Transverse colon (tissue), 4 donors: ENCODE data around the gene OSBPL6. TPM values are rescaled to one million over a fixed set of nuclear protein-coding genes. Genes with fewer than 3 reads are reported as not detected.

Experiments
- DNase-seq: peaks from one replicate; pipeline ENCODE4 v3.0.0-alpha.2; 2019
- H3K27ac ChIP-seq, 4 donors: fragments of 200-600 bp; sonication (generic); 2 replicates each; pipeline ENCODE4 v1.5.1; 2016 to 2018; ENCODE audit warnings: inconsistent platforms in 4 of 4
- H3K27me3 ChIP-seq: fragments of 200-600 bp; sonication (generic); 2 replicates; pipeline ENCODE4 v1.5.1; 2017; ENCODE audit warnings: inconsistent platforms
- H3K36me3 ChIP-seq, 4 donors: fragments of 200-600 bp; sonication (generic); 2 replicates each; pipeline ENCODE4 v1.5.1; 2017 to 2019; ENCODE audit warnings: inconsistent platforms in 4 of 4
- H3K4me1 ChIP-seq, 4 donors: fragments of 200-600 bp; sonication (generic); 2 replicates each; pipeline ENCODE4 v1.5.1; 2017 to 2020; ENCODE audit warnings: inconsistent platforms in 4 of 4
- H3K4me3 ChIP-seq, 4 donors: fragments of 200-600 bp; sonication (generic); 1 replicate in 1 of 4; 2 replicates in 3 of 4; pipeline versions ENCODE4 v1.5.1 to v1.6.1; 2017 to 2019; ENCODE audit warnings: inconsistent platforms in 4 of 4
- H3K9me3 ChIP-seq, 2 donors: fragments of 200-600 bp; sonication (generic); 2 replicates each; pipeline ENCODE4 v1.5.1; 2017 to 2019; ENCODE audit warnings: inconsistent platforms in 2 of 2
- CTCF ChIP-seq, 5 experiments: fragments of 200-600 bp in 3 of 5; fragments of 450-650 bp in 2 of 5; sonication (generic) in 3 of 5; IDR thresholded peaks; 1 replicate in 2 of 5; 2 replicates in 3 of 5; pipeline ENCODE4 v1.5.1; 2016 to 2017; ENCODE audit warnings: antibody characterized with exemption in 5 of 5, inconsistent platforms in 3 of 5, mild to moderate bottlenecking in 2 of 5, moderate library complexity in 1 of 5
- EP300 ChIP-seq: sonication (generic); formaldehyde crosslinking; IDR thresholded peaks from one replicate; pipeline ENCODE4 v1.6.1; 2017; ENCODE audit warnings: antibody characterized with exemption, low read depth
- POLR2A ChIP-seq: fragments of 450-650 bp; IDR thresholded peaks from one replicate; pipeline ENCODE4 v1.6.1; 2016; ENCODE audit warnings: antibody characterized with exemption, mild to moderate bottlenecking, moderate library complexity
- POLR2AphosphoS5 ChIP-seq, 3 donors: sonication (generic); formaldehyde crosslinking; IDR thresholded peaks; one replicate each; pipeline ENCODE4 v1.6.1; 2016; ENCODE audit warnings: antibody characterized with exemption in 3 of 3
- WGBS, 2 donors: methylation state at CpG; one replicate each; pipeline ENCODE4 v1.1.5; 2018; ENCODE audit warnings: low coverage in 1 of 2; 5-methylcytosine and 5-hydroxymethylcytosine counted together
- in situ Hi-C, 4 donors: fragments of 200-750 bp; cut with MboI; loops; one replicate each; pipeline versions ENCODE4 v1.15.0 to v1.15.1; 2017; ENCODE audit warnings: low sequenced_read_pairs in 3 of 4, low pct_ligation_motif_present in 1 of 4, low pct_unique_long_range_greater_than_20kb in 1 of 4
- intact Hi-C: fragments of 100-400 bp; cut with DNase I; formaldehyde crosslinking; loops from one replicate; pipeline ENCODE4 v1.15.1; 2023; ENCODE audit warnings: low total_unique reads
- total RNA-seq, 4 donors: library from RNA; depleted of rRNA; stranded (reverse); fragments of >200 nt; gene quantifications; one replicate each; pipeline ENCODE4 v1.1.0, GENCODE V29; 2016

OSBPL6 gene
- total RNA-seq, 4 donors from 2014 or later = 0.95 to 4.0 (median 2.5) TPM

DNA sequence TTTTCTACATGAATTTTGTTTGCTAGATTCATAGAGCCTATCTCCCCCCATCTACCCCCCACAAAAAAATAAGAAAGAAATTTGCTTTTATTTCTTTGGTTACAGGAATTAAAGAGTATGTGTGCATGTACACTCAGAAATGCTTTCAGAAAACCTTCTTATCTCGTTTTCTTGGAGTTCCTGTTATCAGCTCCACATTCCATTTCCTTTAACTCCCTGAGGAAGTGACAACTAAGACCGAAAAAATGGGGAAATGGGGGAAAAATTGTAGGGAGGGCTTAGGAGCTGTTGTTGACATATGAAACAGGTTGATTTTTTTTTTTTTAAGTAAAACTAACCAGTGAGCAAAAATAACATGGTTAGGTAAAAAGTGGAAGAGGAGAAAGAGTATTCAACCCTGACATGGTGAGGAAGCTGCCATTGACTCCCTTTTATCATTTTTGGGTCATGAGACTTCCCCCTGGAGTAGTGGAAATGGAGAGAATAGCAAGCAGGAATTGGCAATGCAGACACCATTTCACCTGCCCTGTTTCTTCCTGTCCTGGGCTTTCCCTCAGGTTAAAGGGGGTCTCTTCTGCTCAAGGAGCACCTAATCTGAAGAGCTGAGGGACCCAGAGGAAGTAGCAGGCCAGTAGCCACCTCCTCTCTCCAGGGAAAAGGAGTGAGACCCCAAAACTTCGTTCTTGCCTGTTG, 93.5 kb downstream of the OSBPL6 start:
- Histone ChIP-seq H3K4me3 (no peak overlapping the region), H3K36me3 (no peaks in the 10 kb centered on the region), H3K27ac (no peak overlapping the region), H3K4me1 (peaks cover 0 to 2% (median 0%) of the 10 kb centered on the region in 4 donors), H3K9me3 (no peaks in the 10 kb centered on the region), H3K27me3 (no peaks in the 10 kb centered on the region)
- in situ Hi-C loops = loop anchor here in 2 of 4 donors (25.0 kb wide), 2 partner anchors 150 to 175 kb away; partner anchors contain the start of gene RBM45 (in 1 of the 2)
- intact Hi-C loops = no loop called here
- no peak for DNase-seq
- WGBS, 2 donors = 42 to 53% methylated on average over 2 to 3 of the region's 3 CpGs
- TF ChIP-seq POLR2A = no peak
- no peak for TF ChIP-seq EP300
- TF ChIP-seq POLR2AphosphoS5 (IDR thresholded peaks at IDR 0.05) = no peak
- no peak for TF ChIP-seq CTCF (IDR thresholded peaks at IDR 0.05)

DNA sequence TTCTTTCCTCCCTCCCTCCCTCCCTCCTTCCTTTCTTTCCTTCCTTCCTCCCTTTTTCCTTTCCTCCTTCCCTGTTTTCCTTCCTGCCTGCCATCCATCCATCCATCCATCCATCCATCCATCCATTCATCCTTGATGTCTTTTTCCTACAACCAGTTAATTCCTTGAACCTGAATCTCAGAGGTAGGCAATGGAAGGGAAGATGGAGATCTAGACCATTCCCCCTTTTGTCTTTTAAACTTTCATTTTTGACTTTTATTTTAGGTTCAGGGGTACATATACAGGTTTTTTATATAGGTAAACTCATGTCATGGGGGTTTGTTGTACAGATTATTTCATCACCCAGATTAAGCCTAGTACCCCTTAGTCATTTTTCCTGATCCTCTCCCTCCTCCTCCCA, 97.4 kb downstream of the OSBPL6 start:
- in situ Hi-C loops (loop anchor here in 2 of 4 donors (25.0 kb wide), 2 partner anchors 154 to 179 kb away; partner anchors contain the start of gene RBM45 (in 1 of the 2)), intact Hi-C loops (no loop called here)
- Histone ChIP-seq H3K36me3 (no peaks in the 10 kb centered on the region), H3K27me3 (no peaks in the 10 kb centered on the region), H3K9me3 (no peaks in the 10 kb centered on the region), H3K27ac (no peak overlapping the region), H3K4me3 (no peak overlapping the region), H3K4me1 (peaks cover 0 to 8% (median 3%) of the 10 kb centered on the region in 4 donors)
- no peak for TF ChIP-seq POLR2A
- no peak for TF ChIP-seq EP300
- no peak for TF ChIP-seq POLR2AphosphoS5 (IDR thresholded peaks at IDR 0.05)
- TF ChIP-seq CTCF (IDR thresholded peaks at IDR 0.05) = no peak
- DNase-seq = no peak

GRCh38 chr2:178292586-178292985, 98.3 kb downstream of the OSBPL6 start:
- Histone ChIP-seq H3K4me3 (no peak overlapping the region), H3K27me3 (no peaks in the 10 kb centered on the region), H3K36me3 (no peaks in the 10 kb centered on the region), H3K27ac (peak overlapping the region in 1 of 4 donors; percentile 13), H3K4me1 (peaks cover 0 to 8% (median 3%) of the 10 kb centered on the region in 4 donors), H3K9me3 (no peaks in the 10 kb centered on the region)
- in situ Hi-C loops = loop anchor here in 2 of 4 donors (25.0 kb wide), 2 partner anchors 155 to 180 kb away; partner anchors contain the start of gene RBM45 (in 1 of the 2)
- intact Hi-C loops = no loop called here
- TF ChIP-seq POLR2A (no peak), POLR2AphosphoS5 (IDR thresholded peaks at IDR 0.05) (no peak), CTCF (IDR thresholded peaks at IDR 0.05) (no peak), EP300 (no peak)
- DNase-seq = no peak
- 48 to 63% methylated on average over 1 of the region's 1 CpG for WGBS, 2 donors

- 53 to 69% methylated on average over 4 of the region's 4 CpGs for WGBS, 2 donors
- Histone ChIP-seq H3K4me3 (no peak overlapping the region), H3K4me1 (peaks cover 0 to 8% (median 3%) of the 10 kb centered on the region in 4 donors), H3K9me3 (no peaks in the 10 kb centered on the region), H3K27me3 (no peaks in the 10 kb centered on the region), H3K36me3 (no peaks in the 10 kb centered on the region), H3K27ac (no peak overlapping the region)
- TF ChIP-seq CTCF (IDR thresholded peaks at IDR 0.05) = no peak
- no peak for TF ChIP-seq EP300
- no peak for TF ChIP-seq POLR2AphosphoS5 (IDR thresholded peaks at IDR 0.05)
- TF ChIP-seq POLR2A = no peak
- intact Hi-C loops (no loop called here), in situ Hi-C loops (loop anchor here in 2 of 4 donors (25.0 kb wide), 2 partner anchors 158 to 183 kb away; partner anchors contain the start of gene RBM45 (in 1 of the 2))
- DNase-seq = no peak
Observed at GRCh38 chr2:178295115-178295514, 100.8 kb downstream of the OSBPL6 start.
